ENCODE data around the gene NIPBL.

DNA sequence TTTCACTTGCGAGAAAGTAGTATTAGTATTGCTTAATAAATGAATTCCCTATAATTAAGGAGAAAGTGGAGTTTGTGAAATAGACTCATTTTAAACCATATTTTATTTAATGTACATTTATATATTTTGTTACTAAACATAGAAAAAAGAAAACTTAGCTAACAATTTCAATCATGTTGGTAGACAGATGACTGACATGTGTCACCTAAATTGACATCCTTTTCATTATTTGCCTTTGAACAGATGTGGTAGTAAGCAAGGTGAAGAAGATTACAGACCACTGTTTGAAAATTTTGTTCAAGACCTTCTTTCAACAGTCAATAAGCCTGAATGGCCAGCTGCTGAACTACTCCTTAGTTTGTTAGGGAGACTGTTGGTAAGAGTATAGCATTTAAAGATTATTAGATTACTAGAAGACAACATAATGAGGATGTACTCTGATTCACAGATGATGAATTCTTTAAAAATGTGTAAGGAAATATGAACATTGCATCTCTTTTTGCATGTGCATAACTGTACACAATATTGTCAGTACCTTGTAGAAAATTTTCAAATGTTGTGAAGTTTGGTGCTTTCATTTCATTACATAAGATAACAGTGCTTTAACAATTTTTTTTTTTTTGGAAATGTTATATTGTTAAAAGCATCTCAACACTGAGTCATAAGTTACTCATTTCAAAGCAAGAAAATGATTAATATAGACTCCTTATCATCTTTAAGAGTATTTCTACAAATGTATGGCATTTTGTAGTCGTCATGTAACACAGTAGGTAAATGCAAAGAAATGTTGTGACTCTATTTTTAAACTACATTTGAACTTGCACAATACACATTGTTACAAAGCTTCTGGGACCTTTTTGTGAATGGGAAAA, 139.5 kb downstream of the NIPBL start:
- TF ChIP-seq, protein P1, sequence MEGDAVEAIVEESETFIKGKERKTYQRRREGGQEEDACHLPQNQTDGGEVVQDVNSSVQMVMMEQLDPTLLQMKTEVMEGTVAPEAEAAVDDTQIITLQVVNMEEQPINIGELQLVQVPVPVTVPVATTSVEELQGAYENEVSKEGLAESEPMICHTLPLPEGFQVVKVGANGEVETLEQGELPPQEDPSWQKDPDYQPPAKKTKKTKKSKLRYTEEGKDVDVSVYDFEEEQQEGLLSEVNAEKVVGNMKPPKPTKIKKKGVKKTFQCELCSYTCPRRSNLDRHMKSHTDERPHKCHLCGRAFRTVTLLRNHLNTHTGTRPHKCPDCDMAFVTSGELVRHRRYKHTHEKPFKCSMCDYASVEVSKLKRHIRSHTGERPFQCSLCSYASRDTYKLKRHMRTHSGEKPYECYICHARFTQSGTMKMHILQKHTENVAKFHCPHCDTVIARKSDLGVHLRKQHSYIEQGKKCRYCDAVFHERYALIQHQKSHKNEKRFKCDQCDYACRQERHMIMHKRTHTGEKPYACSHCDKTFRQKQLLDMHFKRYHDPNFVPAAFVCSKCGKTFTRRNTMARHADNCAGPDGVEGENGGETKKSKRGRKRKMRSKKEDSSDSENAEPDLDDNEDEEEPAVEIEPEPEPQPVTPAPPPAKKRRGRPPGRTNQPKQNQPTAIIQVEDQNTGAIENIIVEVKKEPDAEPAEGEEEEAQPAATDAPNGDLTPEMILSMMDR (IDR thresholded peaks at IDR 0.05): no peak
- no peak for TF ChIP-seq POLR2A (IDR thresholded peaks at IDR 0.05)

Data from breast epithelium (tissue), 3 donors.